T-helper 1 cell treated with Interleukin-12 subunit alpha and Interleukin-12 subunit beta and Interleukin-4 antibody, amounts not matched to agents 30 ng/mL and 1 ng/mL, for 36 hours (primary cell): Measurements from ENCODE around the gene CC2D1A. TPM values are rescaled to one million over a fixed set of nuclear protein-coding genes. Genes with fewer than 3 reads are reported as not detected.

Experiments used
- intact Hi-C: fragments of 100-400 bp; cut with micrococcal nuclease; formaldehyde crosslinking; loops from one replicate; pipeline ENCODE4 v1.15.1; 2024
- total RNA-seq: library from RNA; stranded (reverse); gene quantifications from 2 replicates; pipeline ENCODE4 v1.2.3, GENCODE V29; 2022

CC2D1A gene
- 36.3 and 37.0 TPM in 2 replicates for total RNA-seq

GRCh38 chr19:13905634-13906520 lies at the start of gene CC2D1A, which contains the start of gene BRME1:
Gene CC2D1A (plus strand): TSS chr19:13906201. CDS start chr19:13906442, 241 bp downstream.
Gene BRME1 (minus strand): TSS chr19:13906117. CDS start chr19:13904892, 1,225 bp downstream.
- intact Hi-C loops, result loop anchor here (1.0 to 5.0 kb wide), 7 partner anchors 15 to 231 kb away; partner anchors contain the start of genes DCAF15, IL27RA, PRKACA and RFX1

- intact Hi-C loops, result no loop called here
Observed at GRCh38 chr19:13856497-13856896, 49.5 kb upstream of the CC2D1A start.

GRCh38 chr19:13859361-13859880 lies 46.6 kb upstream of the CC2D1A start:
- intact Hi-C loops, result no loop called here

GRCh38 chr19:13860679-13861391 lies 45.2 kb upstream of the CC2D1A start:
- intact Hi-C loops, result loop anchor here (1.0 kb wide), 1 partner anchor 15 kb away; no protein-coding TSS in a partner anchor

- intact Hi-C loops, result loop anchor here (1.0 kb wide), 1 partner anchor 15 kb away; no protein-coding TSS in a partner anchor
Observed at GRCh38 chr19:13861392-13861713, 44.6 kb upstream of the CC2D1A start.

- intact Hi-C loops, result loop anchor here (1.0 to 2.0 kb wide), 9 partner anchors 12 to 585 kb away; partner anchors contain the start of genes C19orf53 and ZSWIM4
Observed at GRCh38 chr19:13861714-13862531, 44.1 kb upstream of the CC2D1A start.

GRCh38 chr19:13864046-13864666 lies 41.8 kb upstream of the CC2D1A start:
- intact Hi-C loops, result no loop called here

GRCh38 chr19:13864667-13865570 lies 41.1 kb upstream of the CC2D1A start:
- intact Hi-C loops, result no loop called here

GRCh38 chr19:13865571-13866462 lies 40.2 kb upstream of the CC2D1A start:
- intact Hi-C loops, result no loop called here

GRCh38 chr19:13866463-13867046 lies 39.4 kb upstream of the CC2D1A start:
- intact Hi-C loops, result no loop called here

- intact Hi-C loops, result no loop called here
Observed at GRCh38 chr19:13868663-13869062, 37.3 kb upstream of the CC2D1A start.

- intact Hi-C loops, result no loop called here
Observed at GRCh38 chr19:13869281-13869680, 36.7 kb upstream of the CC2D1A start.

- intact Hi-C loops, result no loop called here
Observed at GRCh38 chr19:13870873-13871272, 35.1 kb upstream of the CC2D1A start.

- intact Hi-C loops, result no loop called here
Observed at GRCh38 chr19:13872339-13872694, 33.7 kb upstream of the CC2D1A start.

GRCh38 chr19:13872695-13873389 lies 33.2 kb upstream of the CC2D1A start:
- intact Hi-C loops, result no loop called here

- intact Hi-C loops, result no loop called here
Observed at GRCh38 chr19:13873834-13874515, 32.0 kb upstream of the CC2D1A start.

- intact Hi-C loops, result no loop called here
Observed at GRCh38 chr19:13875824-13876223, 30.2 kb upstream of the CC2D1A start.
